CD4-positive, alpha-beta T cell (primary cell): ENCODE measurements around the gene COPA. TPM values are rescaled to one million over a fixed set of nuclear protein-coding genes. Genes with fewer than 3 reads are reported as not detected.

Experiments
- ATAC-seq: fragments of 200-7000 bp; cut with Tn5 transposase; one replicate; pipeline ENCODE4 v1.10.0; 2022; ENCODE audit warnings: mild to moderate bottlenecking; ENCODE audit not compliant: poor library complexity
- CTCF ChIA-PET: fragments of 350-600 bp; sonication (Branson Sonifier 250); formaldehyde crosslinking; loops from one replicate; lab custom pipeline; 2021; ENCODE audit warnings: antibody characterized with exemption, inconsistent platforms; lab: Charles Lee
- POLR2A ChIA-PET: fragments of 350-600 bp; sonication (Branson Sonifier 250); formaldehyde crosslinking; loops from one replicate; lab custom pipeline; 2021; ENCODE audit warnings: antibody characterized with exemption, inconsistent platforms; lab: Charles Lee
- DNase-seq, 14 experiments: peaks; one replicate each; pipeline ENCODE4 v3.0.0-alpha.2; 2013 to 2020; ENCODE audit warnings: mixed read lengths in 2 of 14
- H3K27ac ChIP-seq, 2 donors: one replicate each; pipeline versions ENCODE4 v1.5.1 to v1.7.0; 2013; ENCODE audit warnings: low read length in 2 of 2, low read depth in 1 of 2, mild to moderate bottlenecking in 1 of 2
- H3K27me3 ChIP-seq, 2 experiments: 1 replicate in 1 of 2; 2 replicates in 1 of 2; pipeline versions ENCODE4 v1.6.1 to v1.7.0; 2013; ENCODE audit warnings: low read length in 2 of 2, control low read depth in 1 of 2, mild to moderate bottlenecking in 1 of 2, moderate library complexity in 1 of 2; ENCODE audit not compliant: insufficient read depth in 2 of 2, control insufficient read depth in 1 of 2
- H3K36me3 ChIP-seq: one replicate; pipeline ENCODE4 v1.6.1; 2013; ENCODE audit warnings: low read length, control low read depth; ENCODE audit not compliant: insufficient read depth
- H3K4me1 ChIP-seq: one replicate; pipeline ENCODE4 v1.6.1; 2013; ENCODE audit warnings: low read length, control low read depth; ENCODE audit not compliant: insufficient read depth
- H3K4me3 ChIP-seq: one replicate; pipeline ENCODE4 v1.5.1; 2013; ENCODE audit warnings: mild to moderate bottlenecking, low read length, moderate library complexity
- H3K9me3 ChIP-seq, 2 experiments: 1 replicate in 1 of 2; 2 replicates in 1 of 2; pipeline versions ENCODE4 v1.6.1 to v1.7.0; 2013; ENCODE audit warnings: low read length in 2 of 2, mild to moderate bottlenecking in 2 of 2, control low read depth in 1 of 2, moderate library complexity in 1 of 2; ENCODE audit not compliant: control insufficient read depth in 1 of 2, insufficient read depth in 1 of 2
- H3K27ac Mint-ChIP-seq: one replicate; pipeline ENCODE4 v1.8.0; 2020; ENCODE audit warnings: mixed read lengths
- H3K27me3 Mint-ChIP-seq: one replicate; pipeline ENCODE4 v1.8.0; 2021; ENCODE audit warnings: mixed read lengths
- H3K36me3 Mint-ChIP-seq: one replicate; pipeline ENCODE4 v1.8.0; 2021; ENCODE audit warnings: low read depth, mixed read lengths
- H3K4me1 Mint-ChIP-seq: one replicate; pipeline ENCODE4 v1.8.0; 2021; ENCODE audit warnings: low read depth, mixed read lengths
- H3K4me3 Mint-ChIP-seq: one replicate; pipeline ENCODE4 v1.8.0; 2020; ENCODE audit warnings: mild to moderate bottlenecking, mixed read lengths
- H3K9me3 Mint-ChIP-seq: one replicate; pipeline ENCODE4 v1.8.0; 2020; ENCODE audit warnings: mixed read lengths
- CTCF ChIP-seq: fragments of 200-600 bp; IDR thresholded peaks from one replicate; pipeline ENCODE4 v1.8.0; 2022; ENCODE audit warnings: antibody characterized with exemption, mild to moderate bottlenecking
- intact Hi-C, 2 experiments: fragments of 100-400 bp; cut with DNase I in 1 of 2; cut with micrococcal nuclease in 1 of 2; formaldehyde crosslinking; loops; one replicate each; pipeline versions ENCODE4 v1.15.1 to v1.9.0; 2023 to 2025; cut with DNase I, micrococcal nuclease
- total RNA-seq, 174 experiments: library from RNA in 2 of 174; stranded (reverse) in 2 of 174; gene quantifications; one replicate each; pipeline ENCODE4 v1.2.3 and lab custom pipeline; 2021 to 2026

The COPA gene
- total RNA-seq, 2 experiments from 2014 or later = 95.0 to 107 TPM

- peaks cover 93% of the 10 kb centered on the region for H3K36me3 Mint-ChIP-seq
- peaks cover 18% of the 10 kb centered on the region for H3K4me1 Mint-ChIP-seq
- Histone ChIP-seq H3K4me1 (no peaks in the 10 kb centered on the region), H3K9me3 (no peaks in the 10 kb centered on the region), H3K27ac (no peak overlapping the region), H3K36me3 (peaks cover 84% of the 10 kb centered on the region), H3K27me3 (no peaks in the 10 kb centered on the region), H3K4me3 (no peak overlapping the region)
- H3K9me3 Mint-ChIP-seq = no peaks in the 10 kb centered on the region
- no peak for TF ChIP-seq CTCF
- no peak for DNase-seq
- ATAC-seq = no peak
- ChIA-PET CTCF (interaction anchor here (0.7 to 1.6 kb wide), 3 partner anchors 12 to 52 kb away, joined by 3 to 6 read pairs (median 4); no protein-coding TSS in a partner anchor), POLR2A (interaction anchor here (1.4 kb wide), 2 partner anchors 23 to 45 kb away, joined by 4 read pairs; partner anchors contain the start of genes DCAF8 and PEX19)
- no peaks in the 10 kb centered on the region for H3K27me3 Mint-ChIP-seq
- no peak overlapping the region for H3K4me3 Mint-ChIP-seq
- H3K27ac Mint-ChIP-seq = no peak overlapping the region
- intact Hi-C loops = no loop called here
Measured at GRCh38 chr1:160239582-160240299, 103.3 kb downstream of the COPA start.

Other genes starting within 250 kb of the COPA start
- 10 to 100 TPM; 33.1 to 33.7 TPM for gene IGSF8, start 244.6 kb downstream of the COPA start, total RNA-seq
- not detected for gene ATP1A2, start 227.5 kb downstream of the COPA start, total RNA-seq
- gene ATP1A4, start 191.6 kb downstream of the COPA start, total RNA-seq = under 1 TPM in 1 of 2 experiments, not detected in 1; 0.22 TPM
- not detected for gene CASQ1, start 152.7 kb downstream of the COPA start, total RNA-seq
- 10 to 100 TPM in 1 of 2 experiments, 1 to 10 TPM in 1; 9.4 to 10.3 TPM for gene PEA15, start 137.9 kb downstream of the COPA start, total RNA-seq
- 100 to 1,000 TPM; 151 to 154 TPM for gene DCAF8, start 80.7 kb downstream of the COPA start, total RNA-seq
- 10 to 100 TPM; 32.0 to 33.4 TPM for gene PEX19, start 58.1 kb downstream of the COPA start, total RNA-seq
- gene NCSTN, start 133 bp upstream of the COPA start, total RNA-seq = 10 to 100 TPM; 54.9 to 56.6 TPM
- under 1 TPM in 1 of 2 experiments, not detected in 1; 0.08 TPM for gene NHLH1, start 23.8 kb upstream of the COPA start, total RNA-seq
- not detected for gene VANGL2, start 57.3 kb upstream of the COPA start, total RNA-seq
- 1 to 10 TPM; 6.3 to 7.3 TPM for gene SLAMF6, start 180.0 kb upstream of the COPA start, total RNA-seq
- 10 to 100 TPM; 32.7 to 36.9 TPM for gene CD84, start 236.2 kb upstream of the COPA start, total RNA-seq